NB4 (cell line): ENCODE measurements around the gene FAM131A.

ENCODE experiments used
- DNase-seq: peaks from one replicate; pipeline ENCODE4 v3.0.0; 2010; ENCODE audit warnings: low read depth
- H3K4me3 ChIP-seq: one replicate; pipeline ENCODE4 v1.5.1; 2011; ENCODE audit warnings: mild to moderate bottlenecking, low read depth, low read length, moderate library complexity
- MYC ChIP-seq: IDR thresholded peaks from 2 replicates; pipeline ENCODE4 v1.6.1; 2011; ENCODE audit warnings: low read depth, low read length
- POLR2A ChIP-seq: IDR thresholded peaks from 2 replicates; pipeline ENCODE4 v1.6.1; 2011; ENCODE audit warnings: mild to moderate bottlenecking; ENCODE audit not compliant: insufficient read length; ENCODE audit errors: extremely low read depth
- TF ChIP-seq, protein P1 (sequence below): IDR thresholded peaks from one replicate; pipeline ENCODE4 v1.5.1; 2012; ENCODE audit warnings: low read depth, low read length
- TF ChIP-seq, protein P2 (sequence below): IDR thresholded peaks from 2 replicates; pipeline ENCODE4 v1.6.1; 2011; ENCODE audit warnings: low read depth, low read length

FAM131A gene

DNA sequence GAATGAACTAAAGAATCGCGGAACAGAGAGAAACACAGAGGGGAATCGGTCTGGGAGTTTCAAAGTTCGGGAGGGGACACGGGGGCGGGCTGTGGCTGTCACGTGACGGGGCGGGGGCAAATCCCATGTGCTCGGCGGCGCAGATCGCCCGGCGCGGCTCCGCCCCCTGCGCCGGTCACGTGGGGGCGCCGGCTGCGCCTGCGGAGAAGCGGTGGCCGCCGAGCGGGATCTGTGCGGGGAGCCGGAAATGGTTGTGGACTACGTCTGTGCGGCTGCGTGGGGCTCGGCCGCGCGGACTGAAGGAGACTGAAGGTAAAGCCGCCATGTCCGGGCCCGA lies 23.1 kb upstream of the FAM131A start, which contains the start of gene EIF4G1:
Gene EIF4G1, plus strand, starts transcription at position 244 of the 337 bp plus-strand sequence. CDS start 1,191 bp downstream, outside the sequence.
- TF ChIP-seq, protein P1, sequence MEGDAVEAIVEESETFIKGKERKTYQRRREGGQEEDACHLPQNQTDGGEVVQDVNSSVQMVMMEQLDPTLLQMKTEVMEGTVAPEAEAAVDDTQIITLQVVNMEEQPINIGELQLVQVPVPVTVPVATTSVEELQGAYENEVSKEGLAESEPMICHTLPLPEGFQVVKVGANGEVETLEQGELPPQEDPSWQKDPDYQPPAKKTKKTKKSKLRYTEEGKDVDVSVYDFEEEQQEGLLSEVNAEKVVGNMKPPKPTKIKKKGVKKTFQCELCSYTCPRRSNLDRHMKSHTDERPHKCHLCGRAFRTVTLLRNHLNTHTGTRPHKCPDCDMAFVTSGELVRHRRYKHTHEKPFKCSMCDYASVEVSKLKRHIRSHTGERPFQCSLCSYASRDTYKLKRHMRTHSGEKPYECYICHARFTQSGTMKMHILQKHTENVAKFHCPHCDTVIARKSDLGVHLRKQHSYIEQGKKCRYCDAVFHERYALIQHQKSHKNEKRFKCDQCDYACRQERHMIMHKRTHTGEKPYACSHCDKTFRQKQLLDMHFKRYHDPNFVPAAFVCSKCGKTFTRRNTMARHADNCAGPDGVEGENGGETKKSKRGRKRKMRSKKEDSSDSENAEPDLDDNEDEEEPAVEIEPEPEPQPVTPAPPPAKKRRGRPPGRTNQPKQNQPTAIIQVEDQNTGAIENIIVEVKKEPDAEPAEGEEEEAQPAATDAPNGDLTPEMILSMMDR = no peak
- TF ChIP-seq, protein P2, sequence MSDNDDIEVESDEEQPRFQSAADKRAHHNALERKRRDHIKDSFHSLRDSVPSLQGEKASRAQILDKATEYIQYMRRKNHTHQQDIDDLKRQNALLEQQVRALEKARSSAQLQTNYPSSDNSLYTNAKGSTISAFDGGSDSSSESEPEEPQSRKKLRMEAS = peak; percentile 98
- TF ChIP-seq POLR2A (peak; percentile 82), MYC (peak; percentile 92)
- H3K4me3 ChIP-seq = peak within 1 kb of the TSS; percentile 98
- peak; percentile 94 for DNase-seq

DNA sequence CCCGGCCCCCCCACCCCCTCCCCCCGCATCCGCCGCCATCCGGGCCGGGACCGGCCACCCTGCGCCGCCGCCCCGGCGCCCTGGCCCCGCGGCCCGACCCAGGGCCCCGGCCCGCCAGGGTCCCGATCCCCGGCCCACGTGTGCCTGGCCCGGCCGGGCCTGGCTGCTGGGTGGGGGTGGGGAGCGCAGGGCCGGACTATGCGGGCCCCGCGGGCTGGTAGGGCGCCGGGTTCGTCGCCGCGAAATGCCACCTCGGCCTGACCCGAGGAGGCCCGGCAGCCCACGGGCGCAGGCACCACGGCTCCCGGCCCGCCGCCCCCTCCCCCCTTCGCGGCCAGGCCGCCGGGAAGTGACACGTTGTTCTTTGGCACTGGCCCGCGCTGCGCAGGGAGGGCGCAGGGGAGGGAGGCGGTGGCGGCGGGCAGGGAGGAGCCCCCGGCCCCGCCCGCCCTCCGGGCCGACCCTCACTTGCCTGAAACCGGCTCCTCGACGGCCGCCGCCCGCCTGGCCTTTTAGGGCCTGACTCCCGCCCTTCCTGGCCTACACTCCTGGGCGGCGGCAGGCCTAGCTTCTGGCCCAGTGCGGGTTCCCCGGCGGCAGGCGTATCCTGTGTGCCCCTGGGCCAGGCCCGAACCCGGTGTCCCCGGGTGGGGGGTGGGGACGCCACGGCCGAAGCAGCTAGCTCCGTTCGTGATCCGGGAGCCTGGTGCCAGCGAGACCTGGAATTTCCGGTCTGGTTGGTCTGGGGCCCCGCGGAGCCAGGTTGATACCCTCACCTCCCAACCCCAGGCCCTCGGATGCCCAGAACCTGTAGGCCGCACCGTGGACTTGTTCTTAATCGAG lies 22.5 kb upstream of the FAM131A start:
- peak overlapping the region; percentile 98 for H3K4me3 ChIP-seq
- TF ChIP-seq, protein P1 = no peak
- TF ChIP-seq POLR2A (no peak), MYC (no peak)
- TF ChIP-seq, protein P2 = 0 out of 2 replicates have a peak, but pooled peaks have one; percentile 16
- peak; percentile 73 for DNase-seq

DNA sequence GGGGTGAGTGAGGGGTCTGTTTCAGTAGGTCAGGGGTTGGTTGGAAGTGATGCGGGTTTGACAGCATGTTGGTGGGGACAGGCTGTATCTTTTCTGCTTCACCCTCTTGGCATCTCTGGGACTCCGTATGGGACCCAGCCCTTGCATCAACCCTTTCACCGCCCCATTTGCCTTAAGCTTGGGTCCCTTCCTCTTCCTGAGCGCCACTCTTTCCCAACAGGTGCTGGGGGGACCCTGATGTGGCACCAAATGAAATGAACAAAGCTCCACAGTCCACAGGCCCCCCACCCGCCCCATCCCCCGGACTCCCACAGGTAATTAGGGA lies 21.9 kb upstream of the FAM131A start:
- no peak for TF ChIP-seq POLR2A
- TF ChIP-seq, protein P1 = no peak
- TF ChIP-seq MYC = no peak
- TF ChIP-seq, protein P2 = no peak
- DNase-seq = peak; percentile 48
- peak overlapping the region; percentile 98 for H3K4me3 ChIP-seq

DNA sequence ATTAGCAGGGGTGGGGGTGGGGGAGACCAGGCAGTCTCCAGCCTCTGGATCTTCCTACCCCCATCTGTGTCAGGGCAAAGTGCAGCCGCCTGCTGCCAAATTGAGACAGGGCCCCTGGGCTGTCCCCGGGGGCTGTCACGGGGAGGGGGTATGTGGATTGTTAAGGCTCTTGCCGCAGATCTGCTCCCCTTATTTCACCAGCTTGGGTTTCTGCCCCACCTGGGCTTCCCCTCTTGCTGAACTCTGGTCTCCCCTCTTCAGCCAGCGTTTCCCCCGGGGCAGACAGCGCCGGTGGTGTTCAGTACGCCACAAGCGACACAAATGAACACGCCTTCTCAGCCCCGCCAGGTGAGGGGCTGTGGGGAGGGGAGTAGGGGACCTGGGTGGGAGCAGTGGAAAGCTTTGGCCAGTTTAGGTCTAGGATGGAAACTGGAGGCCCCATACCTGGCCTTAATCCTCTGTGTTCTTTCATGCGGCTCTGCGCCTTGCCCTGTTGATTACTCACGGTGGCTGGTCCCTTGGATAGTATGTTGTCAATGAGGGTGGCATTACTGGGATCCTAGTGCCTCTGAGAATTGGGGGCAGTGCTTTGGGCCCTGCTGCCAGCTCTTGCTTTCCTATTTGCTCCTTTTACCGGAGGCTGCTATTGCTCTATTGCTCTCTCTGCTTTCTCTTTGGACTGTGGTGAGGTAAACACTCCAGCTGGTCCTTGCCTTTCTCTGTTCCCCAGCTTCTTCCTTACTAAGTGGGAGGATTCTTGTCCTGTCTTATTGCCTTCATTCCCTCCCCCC lies 21.3 kb upstream of the FAM131A start:
- peak overlapping the region; percentile 98 for H3K4me3 ChIP-seq
- DNase-seq = no peak
- TF ChIP-seq POLR2A (no peak), MYC (no peak)
- TF ChIP-seq, protein P2 = no peak
- TF ChIP-seq, protein P1 = no peak

DNA sequence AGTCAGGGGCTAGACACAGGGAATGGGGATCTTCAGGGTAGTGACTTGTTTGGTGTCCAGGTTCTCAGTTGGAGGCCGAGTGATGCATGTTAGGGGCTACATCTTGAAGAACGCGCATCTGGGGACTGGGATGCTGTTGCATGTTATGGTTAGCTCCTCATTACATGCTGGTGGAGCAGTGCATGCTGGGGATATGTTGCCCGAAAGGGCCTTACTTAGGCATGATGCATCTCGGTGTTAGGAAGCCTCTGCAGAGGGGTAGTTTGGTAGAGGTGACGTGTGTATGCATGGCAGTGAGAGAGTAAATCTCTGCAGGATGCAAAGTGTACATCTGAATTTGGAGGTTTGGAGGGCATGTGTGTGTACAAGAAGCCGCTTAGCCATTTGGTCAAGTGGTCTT lies 20.6 kb upstream of the FAM131A start:
- no peak for DNase-seq
- peak overlapping the region; percentile 98 for H3K4me3 ChIP-seq
- TF ChIP-seq, protein P2 = no peak
- TF ChIP-seq, protein P1 = no peak
- no peak for TF ChIP-seq MYC
- TF ChIP-seq POLR2A = no peak
